Measurements from ENCODE around the gene MYO3B.

GRCh38 chr2:170525566-170525900 is 347.6 kb downstream of the MYO3B start:
- TF ChIP-seq POLR2A (IDR thresholded peaks at IDR 0.05; ENCODE audit: low read length), result no peak
- TF ChIP-seq GATA1 (IDR thresholded peaks at IDR 0.05; ENCODE audit: low read depth, low read length), result no peak
